GM19035 (cell line): ENCODE measurements around the gene NKIRAS2.

Source experiments
- ATAC-seq: cut with Tn5 transposase; IDR thresholded peaks from one replicate; pipeline ENCODE4 v1.9.1; 2021; ENCODE audit not compliant: unreplicated experiment

NKIRAS2 gene

GRCh38 chr17:42025936-42026335 is 6.0 kb downstream of the NKIRAS2 start:
- no peak for ATAC-seq

- no peak for ATAC-seq
Measured at GRCh38 chr17:42026857-42027589, 7.1 kb downstream of the NKIRAS2 start.

GRCh38 chr17:42027590-42027889 is 7.7 kb downstream of the NKIRAS2 start:
- ATAC-seq = no peak

- ATAC-seq = no peak
Measured at GRCh38 chr17:42027961-42028790, 8.3 kb downstream of the NKIRAS2 start.

- ATAC-seq = no peak
Measured at GRCh38 chr17:42028791-42029127, 8.9 kb downstream of the NKIRAS2 start.

GRCh38 chr17:42031584-42031983 is 11.7 kb downstream of the NKIRAS2 start:
- no peak for ATAC-seq

- ATAC-seq = no peak
Measured at GRCh38 chr17:42034059-42034458, 14.2 kb downstream of the NKIRAS2 start.

GRCh38 chr17:42038221-42038973 is 18.5 kb downstream of the NKIRAS2 start:
- no peak for ATAC-seq

GRCh38 chr17:42039794-42040763 is 20.2 kb downstream of the NKIRAS2 start:
- ATAC-seq = no peak

- no peak for ATAC-seq
Measured at GRCh38 chr17:42040818-42041217, 20.9 kb downstream of the NKIRAS2 start.

- ATAC-seq = no peak
Measured at GRCh38 chr17:42041619-42042018, 21.7 kb downstream of the NKIRAS2 start.

- no peak for ATAC-seq
Measured at GRCh38 chr17:42042598-42043319, 22.9 kb downstream of the NKIRAS2 start.

- no peak for ATAC-seq
Measured at GRCh38 chr17:42045719-42046118, 25.8 kb downstream of the NKIRAS2 start.

- no peak for ATAC-seq
Measured at GRCh38 chr17:42047343-42047742, 27.5 kb downstream of the NKIRAS2 start.

- ATAC-seq = no peak
Measured at GRCh38 chr17:42049834-42050392, 30.0 kb downstream of the NKIRAS2 start.

GRCh38 chr17:42050393-42051012 is 30.6 kb downstream of the NKIRAS2 start, which contains the start of gene C17orf113:
TSS of gene C17orf113 (minus strand) at chr17:42050601. CDS start at chr17:42043376, 7,225 bp downstream.
- no peak for ATAC-seq

GRCh38 chr17:42051013-42051400 is 31.1 kb downstream of the NKIRAS2 start:
- no peak for ATAC-seq

GRCh38 chr17:42051645-42052044 is 31.8 kb downstream of the NKIRAS2 start:
- ATAC-seq = no peak

GRCh38 chr17:42052346-42052877 is 32.5 kb downstream of the NKIRAS2 start:
- no peak for ATAC-seq
